Pancreas (tissue), 10 donors: Measurements from ENCODE around the gene KIAA1549. TPM values are rescaled to one million over a fixed set of nuclear protein-coding genes. Genes with fewer than 3 reads are reported as not detected.
A peak's percentile ranks its signal among the peaks of the same experiment; 100 is the strongest.
"Not testable (repeated sequence)": the region's sequence is repeated elsewhere in the genome, so short reads cannot be mapped to it uniquely, and the experiment has no call there.

ENCODE experiments used
- ATAC-seq, 4 donors: fragments of 200-7000 bp; cut with Tn5 transposase; one replicate each; pipeline versions ENCODE4 v1.8.0 to v1.9.1; 2020; ENCODE audit warnings: mild to moderate bottlenecking in 4 of 4, moderate library complexity in 4 of 4
- DNase-seq, 6 donors: peaks; one replicate each; pipeline ENCODE4 v3.0.0-alpha.2; 2020
- FAIRE-seq: peaks from 2 replicates; lab custom pipeline; 2012; peaks lifted over from hg19 to GRCh38; lab: Jason Lieb, UNC
- H3K27ac ChIP-seq, 4 donors: fragments of 200-600 bp; sonication (generic); 1 replicate in 3 of 4; 2 replicates in 1 of 4; pipeline versions ENCODE4 v1.5.0 to v1.8.0; 2020
- H3K27me3 ChIP-seq, 4 donors: fragments of 200-600 bp; one replicate each; pipeline ENCODE4 v1.8.0; 2021
- H3K36me3 ChIP-seq, 3 donors: fragments of 200-600 bp; sonication (generic) in 1 of 3; one replicate each; pipeline versions ENCODE4 v1.5.0 to v1.8.0; 2020 to 2021
- H3K4me1 ChIP-seq, 3 donors: fragments of 200-600 bp; one replicate each; pipeline ENCODE4 v1.8.0; 2021
- H3K4me3 ChIP-seq, 4 donors: fragments of 200-600 bp; sonication (generic) in 2 of 4; one replicate each; pipeline versions ENCODE4 v1.5.0 to v1.8.0; 2020 to 2021
- H3K9me3 ChIP-seq, 4 donors: fragments of 200-600 bp; one replicate each; pipeline ENCODE4 v1.8.0; 2021
- CTCF ChIP-seq, 4 donors: fragments of 200-600 bp; sonication (generic) in 3 of 4; IDR thresholded peaks; one replicate each; pipeline versions ENCODE4 v1.5.0 to v1.8.0; 2021; ENCODE audit warnings: antibody characterized with exemption in 4 of 4
- WGBS, 2 donors: extraction: QIAGEN DNeasy Blood & Tissue Kit; methylation state at CpG; one replicate each; pipeline ENCODE4 v1.1.7; 2013; 5-methylcytosine and 5-hydroxymethylcytosine counted together
- intact Hi-C, 3 donors: fragments of 100-400 bp; cut with DNase I; formaldehyde crosslinking; loops; one replicate each; pipeline versions ENCODE4 v1.11.1 to v1.14.2; 2022
- polyA plus RNA-seq, 2 donors: library from polyadenylated mRNA; stranded (reverse); fragments of 200-250 nt; gene quantifications; one replicate each; pipeline ENCODE4 v1.2.3, GENCODE V29; 2013
- total RNA-seq, 6 donors: library from RNA; stranded (reverse); fragmentation: NEBNext Ultra II Directional in 4 of 6; extraction: Animal tissue kit (Norgen Biotek cat#: 25700) in 4 of 6; gene quantifications; one replicate each; pipeline versions ENCODE4 v1.2.1 to v1.2.4, GENCODE V29; 2021 to 2023
- donor health status: healthy with polysubstance abuse.
- donor health status: DM: no; HTN: no; CAD: no; lungs with moderate emphysema.
- donor health status: DM: no; HTN: no; CAD: no.
- donor health status: control.
- donor health status: control.
- donor health status: Bipolar disorder and iron deficiency.
- donor health status: DM: yes; HTN: yes; CAD: no.
- donor health status: DM: no; HTN: no; CAD: no.
- donor health status: DM: no; HTN: no; CAD: no.
- donor health status: DM: yes; HTN: yes; CAD: no.

The KIAA1549 gene
- total and polyA plus RNA-seq, 8 donors, result 1.9 to 8.0 (median 7.0) TPM

- Histone ChIP-seq H3K4me3 (no peak overlapping the region), H3K36me3 (no peaks in the 10 kb centered on the region), H3K27me3 (no peaks in the 10 kb centered on the region), H3K4me1 (no peaks in the 10 kb centered on the region), H3K9me3 (no peaks in the 10 kb centered on the region), H3K27ac (no peak overlapping the region)
- no peak for DNase-seq
- ATAC-seq, result no peak
- FAIRE-seq, result no peak
- no peak for TF ChIP-seq CTCF (IDR thresholded peaks at IDR 0.05)
- intact Hi-C loops, result no loop called here
- WGBS, 2 donors, result 60 to 65% methylated on average over 5 of the region's 5 CpGs
These were observed 182.4 kb downstream of the KIAA1549 start for GRCh38 chr7:138798836-138799235.

DNA sequence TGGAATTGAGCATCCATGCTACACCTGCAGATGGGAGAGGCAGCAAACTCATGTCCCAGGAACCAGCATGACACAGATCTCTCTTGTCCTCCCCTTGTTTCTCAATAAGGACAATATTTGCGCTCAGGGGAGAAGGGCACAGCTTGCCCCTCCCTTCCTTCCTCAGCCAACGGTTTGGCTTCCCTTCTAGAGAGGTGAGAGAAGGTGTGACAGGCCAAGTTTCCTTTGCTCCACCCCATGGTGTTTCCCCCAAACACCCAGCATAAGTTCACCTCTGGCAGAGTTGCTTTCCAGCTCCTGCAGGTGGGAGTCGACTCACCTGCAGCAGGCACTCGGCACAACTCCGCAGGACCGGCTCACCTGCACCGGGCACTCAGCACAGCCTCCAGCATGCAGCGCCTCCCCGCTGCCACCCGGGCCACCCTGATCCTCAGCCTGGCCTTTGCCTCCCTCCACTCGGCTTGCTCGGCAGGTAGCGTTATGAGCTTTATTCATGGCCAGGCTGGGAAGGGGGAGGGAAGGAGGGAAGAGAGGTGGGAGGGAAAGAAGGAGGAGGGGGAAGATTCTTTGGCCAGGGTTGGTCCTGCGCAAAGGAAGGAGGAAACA lies 183.4 kb downstream of the KIAA1549 start, which contains the start of the genes ATP6V0A4 and TMEM213:
Gene ATP6V0A4, minus strand, starts transcription at position 482 of the 606 bp plus-strand sequence. CDS start 26,949 bp downstream, outside the sequence.
Gene TMEM213, plus strand, starts transcription at position 280 of the 606 bp plus-strand sequence. Its CDS starts 111 bp downstream, at position 391.
- H3K4me3 ChIP-seq, result no peak within 1 kb of the TSS
- intact Hi-C loops, result no loop called here
- DNase-seq (peak in 1 of 6 donors; percentile 53), ATAC-seq (peak in 1 of 4 donors; percentile 18), FAIRE-seq (no peak)
- H3K27ac ChIP-seq, result no peak within 1 kb of the TSS
- no peaks in the 10 kb centered on the region for H3K9me3 ChIP-seq
- H3K27me3 ChIP-seq, result no peaks in the 10 kb centered on the region
- no peak for TF ChIP-seq CTCF (IDR thresholded peaks at IDR 0.05)
- 16 to 21% methylated on average over 14 of the region's 14 CpGs for WGBS, 2 donors
- H3K36me3 ChIP-seq, result no peaks in the 10 kb centered on the region
- H3K4me1 ChIP-seq, result no peaks in the 10 kb centered on the region

DNA sequence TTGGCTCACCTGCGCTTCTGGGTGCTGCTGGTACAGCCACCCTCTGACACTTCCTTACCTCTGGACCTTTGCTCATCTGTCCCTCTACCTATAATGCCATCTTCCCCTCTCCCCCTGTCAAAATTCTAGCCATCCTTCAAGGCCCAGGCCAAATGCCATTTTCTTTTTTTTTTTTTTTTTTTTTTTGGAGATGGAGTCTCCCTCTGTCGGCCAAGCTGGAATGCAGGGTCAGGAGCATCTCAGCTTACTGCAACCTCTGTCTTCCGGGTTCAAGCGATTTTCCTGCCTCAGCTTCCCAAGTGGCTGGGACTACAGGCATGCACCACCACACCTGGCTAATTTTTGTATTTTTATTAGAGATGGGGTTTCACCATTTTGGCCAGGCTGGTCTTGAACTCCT lies 184.1 kb downstream of the KIAA1549 start:
- H3K36me3 ChIP-seq, ATAC-seq, FAIRE-seq, H3K4me1 ChIP-seq, DNase-seq, H3K4me3 ChIP-seq, H3K27ac ChIP-seq, H3K9me3 ChIP-seq, H3K27me3 ChIP-seq, intact Hi-C loops: not testable (repeated sequence)
- 79 to 91% methylated on average over 4 of the region's 4 CpGs for WGBS, 2 donors

DNA sequence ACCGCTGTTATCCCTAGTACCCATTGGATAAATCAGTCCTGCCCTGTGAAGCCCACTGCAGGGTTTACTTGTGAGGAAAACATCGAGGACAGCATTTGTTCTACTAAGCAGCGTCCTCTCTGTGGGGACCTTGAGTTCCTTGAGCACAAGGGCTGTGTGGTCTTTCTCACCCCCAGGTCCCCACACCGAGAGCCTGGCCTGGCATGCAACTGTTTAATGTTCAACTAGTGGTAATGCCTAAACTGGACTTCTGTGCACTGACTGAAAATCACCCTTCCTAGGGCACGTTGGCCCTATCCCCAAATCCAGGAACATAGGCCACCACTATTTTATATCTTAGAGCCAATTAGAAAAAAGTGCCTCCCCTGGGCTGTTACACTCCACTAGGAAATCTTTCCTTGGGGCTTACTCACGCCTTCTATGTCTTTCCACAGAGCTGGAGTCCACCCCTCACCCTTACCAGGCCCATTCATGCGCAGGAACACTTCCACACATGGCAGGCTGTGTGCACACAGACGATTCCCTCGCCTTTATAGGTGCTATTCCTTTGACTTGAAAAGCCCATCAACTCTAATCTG lies 185.1 kb downstream of the KIAA1549 start:
- no peaks in the 10 kb centered on the region for H3K9me3 ChIP-seq
- H3K27ac ChIP-seq, result no peak overlapping the region
- no peak for TF ChIP-seq CTCF (IDR thresholded peaks at IDR 0.05)
- FAIRE-seq (no peak), DNase-seq (no peak), ATAC-seq (no peak)
- H3K4me1 ChIP-seq, result no peaks in the 10 kb centered on the region
- intact Hi-C loops, result no loop called here
- WGBS, 2 donors, result 70 to 79% methylated on average over 9 of the region's 9 CpGs
- H3K27me3 ChIP-seq, result no peaks in the 10 kb centered on the region
- H3K36me3 ChIP-seq, result no peaks in the 10 kb centered on the region
- H3K4me3 ChIP-seq, result no peak overlapping the region

DNA sequence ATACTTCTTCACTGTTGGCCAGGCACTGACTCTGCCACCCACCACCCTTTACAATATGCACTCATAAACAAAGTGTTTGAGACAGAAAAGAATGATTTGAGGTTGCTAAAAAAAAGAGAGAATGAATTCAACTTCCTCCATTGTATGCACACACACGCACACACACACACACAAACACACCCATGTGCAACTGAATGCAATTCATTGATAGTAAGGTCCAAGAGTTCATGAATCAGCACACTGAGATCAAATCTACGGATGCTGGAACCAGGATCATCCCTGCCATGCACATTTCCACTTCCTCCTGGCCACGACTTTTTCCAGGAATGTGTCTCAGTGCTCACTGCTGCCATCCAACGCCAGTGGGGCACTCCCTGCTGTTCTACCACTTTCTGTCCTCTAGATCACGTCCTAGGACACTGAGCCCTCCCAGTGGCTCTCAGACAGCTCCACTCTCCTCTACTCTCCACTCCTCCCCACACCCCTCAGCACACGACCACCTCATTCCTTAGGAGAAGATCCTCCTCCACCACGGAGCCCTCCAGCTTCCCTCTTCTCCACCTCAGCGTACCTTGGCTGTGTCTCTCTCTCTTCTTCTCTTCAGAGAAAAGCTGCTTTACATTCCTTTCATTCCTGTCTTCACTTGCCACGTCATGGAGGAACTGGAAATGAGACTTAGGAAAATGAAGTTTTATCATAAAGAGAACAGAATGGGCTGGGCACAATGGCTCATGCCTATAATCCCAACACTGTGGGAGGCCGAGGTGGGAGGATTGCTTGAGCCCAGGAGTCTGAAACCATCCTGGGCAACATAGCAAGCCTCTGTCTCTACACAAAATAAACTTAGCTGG lies 195.4 kb downstream of the KIAA1549 start:
- TF ChIP-seq CTCF (IDR thresholded peaks at IDR 0.05), result no peak
- no peaks in the 10 kb centered on the region for H3K36me3 ChIP-seq
- H3K9me3 ChIP-seq, result no peaks in the 10 kb centered on the region
- 40 to 47% methylated on average over 10 of the region's 10 CpGs for WGBS, 2 donors
- FAIRE-seq, result no peak
- DNase-seq, result no peak
- H3K27ac ChIP-seq, result no peak overlapping the region
- ATAC-seq, result no peak
- no peak overlapping the region for H3K4me3 ChIP-seq
- intact Hi-C loops, result no loop called here
- H3K4me1 ChIP-seq, result no peaks in the 10 kb centered on the region
- H3K27me3 ChIP-seq, result no peaks in the 10 kb centered on the region
